Measurements from ENCODE around the gene KSR2. TPM values are rescaled to one million over a fixed set of nuclear protein-coding genes. Genes with fewer than 3 reads are reported as not detected.

The KSR2 gene
- total RNA-seq, 2 donors from 2014 or later: 0.17 to 0.21 TPM

DNA sequence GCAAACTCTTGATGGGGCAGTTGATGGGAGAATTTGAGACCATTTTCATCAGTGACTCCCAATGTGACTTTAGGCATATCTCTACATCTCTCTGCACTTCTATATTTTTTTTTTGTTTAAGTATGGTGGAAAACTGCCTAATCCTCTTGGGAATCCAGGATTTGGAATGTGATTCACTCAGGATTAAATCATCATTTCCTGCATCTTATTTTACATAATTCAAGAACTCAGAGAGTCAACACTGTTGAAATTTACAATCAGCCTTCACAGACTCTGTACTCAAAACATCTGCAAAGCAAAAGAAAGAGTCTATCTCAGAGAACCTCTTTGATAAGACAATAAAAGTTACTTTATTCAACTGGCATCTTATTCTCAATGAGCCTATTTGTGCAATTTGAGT lies 346.7 kb downstream of the KSR2 start:
- Mint-ChIP-seq H3K27me3 (ENCODE audit: low read depth) (no peaks in the 10 kb centered on the region), H3K36me3 (ENCODE audit: insufficient read depth in 2 of 2) (no peaks in the 10 kb centered on the region), H3K9me3 (peaks cover 2 to 7% of the 10 kb centered on the region in 2 donors), H3K4me3 (no peak overlapping the region), H3K4me1 (ENCODE audit: low read depth) (no peaks in the 10 kb centered on the region), H3K27ac (no peak overlapping the region)
- ATAC-seq (replicated peaks in 1 of 2) (no peak), DNase-seq (no peak)

DNA sequence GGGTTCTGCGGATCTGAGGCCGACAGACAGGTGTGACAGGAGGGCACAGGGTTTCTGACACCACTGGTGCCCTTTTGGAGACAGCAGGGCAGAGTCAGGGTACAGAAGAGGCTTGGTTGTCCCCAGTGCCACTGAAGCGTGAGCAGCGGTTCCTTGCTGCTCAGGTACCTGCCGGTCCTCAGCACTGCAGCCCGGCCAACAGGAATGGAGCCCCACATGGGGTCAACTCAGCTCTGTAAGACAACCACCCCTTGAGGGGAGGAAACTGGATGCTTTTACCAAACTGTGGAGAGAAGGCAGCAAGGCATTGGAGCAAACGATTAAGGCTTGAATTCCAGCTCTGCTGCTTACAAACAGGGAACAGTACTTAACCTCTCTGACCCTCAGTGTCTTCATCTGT lies 361.0 kb downstream of the KSR2 start:
- ATAC-seq (replicated peaks in 1 of 2) (no peak), DNase-seq (no peak)
- H3K9me3 Mint-ChIP-seq: peaks cover 0 to 6% of the 10 kb centered on the region in 2 donors
- H3K4me3 Mint-ChIP-seq: no peak overlapping the region
- no peaks in the 10 kb centered on the region for H3K27me3 Mint-ChIP-seq (ENCODE audit: low read depth)
- peaks cover 0 to 2% of the 10 kb centered on the region in 2 donors for H3K36me3 Mint-ChIP-seq (ENCODE audit: insufficient read depth in 2 of 2)
- no peak overlapping the region for H3K27ac Mint-ChIP-seq
- no peaks in the 10 kb centered on the region for H3K4me1 Mint-ChIP-seq (ENCODE audit: low read depth)

- H3K4me3 Mint-ChIP-seq: no peak overlapping the region
- ATAC-seq (replicated peaks in 1 of 2) (no peak), DNase-seq (no peak)
- H3K27ac Mint-ChIP-seq: no peak overlapping the region
- no peaks in the 10 kb centered on the region for H3K27me3 Mint-ChIP-seq (ENCODE audit: low read depth)
- no peaks in the 10 kb centered on the region for H3K4me1 Mint-ChIP-seq (ENCODE audit: low read depth)
- H3K36me3 Mint-ChIP-seq (ENCODE audit: insufficient read depth in 2 of 2): peaks cover 0 to 2% of the 10 kb centered on the region in 2 donors
- peaks cover 0 to 6% of the 10 kb centered on the region in 2 donors for H3K9me3 Mint-ChIP-seq
Measured at GRCh38 chr12:117606945-117607344, 361.8 kb downstream of the KSR2 start.

- H3K36me3 Mint-ChIP-seq (ENCODE audit: insufficient read depth in 2 of 2): no peaks in the 10 kb centered on the region
- no peak overlapping the region for H3K27ac Mint-ChIP-seq
- H3K27me3 Mint-ChIP-seq (ENCODE audit: low read depth): no peaks in the 10 kb centered on the region
- H3K4me3 Mint-ChIP-seq: no peak overlapping the region
- H3K4me1 Mint-ChIP-seq (ENCODE audit: low read depth): no peaks in the 10 kb centered on the region
- peaks cover 0 to 4% of the 10 kb centered on the region in 2 donors for H3K9me3 Mint-ChIP-seq
- ATAC-seq (replicated peaks in 1 of 2) (no peak), DNase-seq (no peak)
Measured at GRCh38 chr12:117606024-117606423, 362.8 kb downstream of the KSR2 start.

DNA sequence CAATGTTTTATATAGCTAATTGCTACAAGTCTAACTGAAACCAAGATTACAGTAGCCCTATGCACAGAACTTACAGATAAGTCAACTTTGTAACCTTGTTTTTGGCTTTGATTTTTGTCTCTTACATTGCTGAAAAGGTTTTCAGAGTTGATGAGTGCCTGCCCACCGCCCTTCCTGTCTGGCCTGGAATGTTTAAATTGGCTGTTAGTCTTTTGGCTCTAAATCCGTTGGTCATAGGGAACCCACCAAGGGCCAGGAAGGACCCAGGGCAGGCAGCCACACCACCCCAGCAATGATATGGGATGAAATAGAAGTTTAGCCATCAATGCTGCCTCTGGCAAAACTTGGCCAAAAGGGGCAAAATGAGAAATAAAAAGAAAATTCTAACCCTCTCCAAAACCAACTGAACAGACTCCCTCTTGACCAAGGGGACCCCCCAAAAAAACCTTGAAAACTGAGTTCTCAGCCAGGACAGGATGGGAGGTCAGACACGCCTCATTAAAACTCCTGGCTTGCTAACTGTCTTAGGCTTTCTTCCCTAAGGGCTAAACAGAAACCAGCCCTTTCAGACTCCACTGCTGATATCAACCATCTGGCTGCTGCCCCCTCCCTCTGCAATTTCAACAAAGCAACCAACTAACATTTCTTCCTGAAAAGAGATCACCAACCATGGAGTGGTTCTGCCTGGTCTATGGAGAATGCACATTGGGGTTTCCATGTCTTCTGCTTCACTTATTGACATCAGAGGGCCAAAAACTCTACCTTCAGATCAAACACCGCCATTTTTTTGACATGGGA lies 365.3 kb downstream of the KSR2 start:
- Mint-ChIP-seq H3K4me3 (no peak overlapping the region), H3K36me3 (ENCODE audit: insufficient read depth in 2 of 2) (no peaks in the 10 kb centered on the region), H3K27ac (no peak overlapping the region), H3K9me3 (peaks cover 0 to 4% of the 10 kb centered on the region in 2 donors), H3K4me1 (ENCODE audit: low read depth) (no peaks in the 10 kb centered on the region), H3K27me3 (ENCODE audit: low read depth) (no peaks in the 10 kb centered on the region)
- ATAC-seq (replicated peaks in 1 of 2): no peak
- DNase-seq: no peak

DNA sequence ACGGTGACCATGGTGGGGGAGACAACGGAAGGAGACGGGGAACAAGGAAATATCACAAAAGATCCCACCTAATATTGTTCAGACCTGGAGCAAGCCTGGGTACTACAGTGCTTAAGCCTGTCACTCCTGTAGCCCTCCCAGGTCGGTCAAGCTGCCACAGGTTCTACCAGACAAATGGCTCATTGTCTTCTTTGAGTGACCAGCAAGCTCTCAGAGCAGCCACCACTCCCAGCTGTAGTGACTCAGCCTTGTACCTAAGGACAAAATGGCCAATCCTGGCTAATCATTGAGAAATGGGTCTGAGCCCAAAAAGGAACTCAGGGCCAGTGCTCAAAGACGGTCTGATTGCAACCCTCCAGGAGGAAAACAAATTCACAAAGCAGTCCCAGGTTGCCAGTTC lies 368.9 kb downstream of the KSR2 start:
- DNase-seq (no peak), ATAC-seq (replicated peaks in 1 of 2) (no peak)
- H3K4me1 Mint-ChIP-seq (ENCODE audit: low read depth): no peaks in the 10 kb centered on the region
- H3K36me3 Mint-ChIP-seq (ENCODE audit: insufficient read depth in 2 of 2): no peaks in the 10 kb centered on the region
- H3K27me3 Mint-ChIP-seq (ENCODE audit: low read depth): no peaks in the 10 kb centered on the region
- no peak overlapping the region for H3K4me3 Mint-ChIP-seq
- no peak overlapping the region for H3K27ac Mint-ChIP-seq
- peaks cover 2% of the 10 kb centered on the region in 2 donors for H3K9me3 Mint-ChIP-seq

DNA sequence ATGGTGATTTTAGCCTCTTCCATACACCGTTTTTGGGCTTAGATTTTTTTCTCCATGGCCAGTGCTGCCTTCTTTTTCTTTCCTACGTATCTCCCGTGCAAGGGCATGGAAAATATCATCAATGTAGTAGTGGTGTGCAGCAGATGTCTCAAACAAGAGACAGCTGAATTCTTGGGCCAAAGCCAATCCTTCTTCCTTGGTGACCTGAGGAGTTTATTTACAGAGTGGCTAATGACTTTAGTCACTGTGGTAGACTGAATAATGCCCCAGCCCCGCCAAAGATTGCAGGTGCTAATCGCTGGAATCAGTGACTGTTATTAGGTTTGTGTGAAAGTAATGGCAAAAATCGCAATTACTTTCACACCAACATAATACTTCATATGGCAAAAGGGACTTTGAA lies 371.8 kb downstream of the KSR2 start:
- DNase-seq: no peak
- Mint-ChIP-seq H3K36me3 (ENCODE audit: insufficient read depth in 2 of 2) (no peaks in the 10 kb centered on the region), H3K4me3 (no peak overlapping the region), H3K27ac (no peak overlapping the region), H3K9me3 (peaks cover 0 to 4% of the 10 kb centered on the region in 2 donors), H3K27me3 (ENCODE audit: low read depth) (no peaks in the 10 kb centered on the region), H3K4me1 (ENCODE audit: low read depth) (no peaks in the 10 kb centered on the region)
- no peak for ATAC-seq (replicated peaks in 1 of 2)

DNA sequence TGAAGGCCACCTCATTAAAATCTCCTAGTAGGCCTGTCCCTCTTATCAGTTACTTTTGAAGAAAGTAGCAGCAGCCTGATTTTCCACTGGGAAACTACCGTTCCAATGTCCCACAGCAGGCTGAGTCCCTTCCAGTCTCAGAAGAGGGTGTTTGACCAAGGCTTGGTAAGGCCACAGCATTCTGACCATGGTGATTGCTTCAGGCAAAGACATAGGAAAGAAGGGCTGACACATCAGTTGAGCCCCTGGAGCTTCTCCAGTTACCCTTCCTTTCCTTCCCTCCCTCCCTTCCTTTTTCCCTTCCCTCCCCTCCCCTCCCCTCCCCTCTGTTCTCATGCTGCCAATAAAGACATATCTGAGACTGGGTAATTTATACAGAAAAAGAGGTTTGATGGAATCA lies 373.0 kb downstream of the KSR2 start:
- no peak for DNase-seq
- Mint-ChIP-seq H3K4me1 (ENCODE audit: low read depth) (no peaks in the 10 kb centered on the region), H3K36me3 (ENCODE audit: insufficient read depth in 2 of 2) (no peaks in the 10 kb centered on the region), H3K27me3 (ENCODE audit: low read depth) (no peaks in the 10 kb centered on the region), H3K9me3 (peaks cover 0 to 6% of the 10 kb centered on the region in 2 donors), H3K27ac (no peak overlapping the region), H3K4me3 (no peak overlapping the region)
- no peak for ATAC-seq (replicated peaks in 1 of 2)

- H3K4me3 Mint-ChIP-seq: no peak overlapping the region
- H3K27me3 Mint-ChIP-seq (ENCODE audit: low read depth): no peaks in the 10 kb centered on the region
- no peaks in the 10 kb centered on the region for H3K36me3 Mint-ChIP-seq (ENCODE audit: insufficient read depth in 2 of 2)
- ATAC-seq (replicated peaks in 1 of 2) (no peak), DNase-seq (no peak)
- H3K9me3 Mint-ChIP-seq: peaks cover 2 to 6% of the 10 kb centered on the region in 2 donors
- H3K27ac Mint-ChIP-seq: no peak overlapping the region
- no peaks in the 10 kb centered on the region for H3K4me1 Mint-ChIP-seq (ENCODE audit: low read depth)
Measured at GRCh38 chr12:117594481-117594880, 374.3 kb downstream of the KSR2 start.

GRCh38 chr12:117593815-117594400 lies 374.9 kb downstream of the KSR2 start:
- Mint-ChIP-seq H3K4me3 (no peak overlapping the region), H3K27ac (no peak overlapping the region), H3K9me3 (peaks cover 2 to 6% of the 10 kb centered on the region in 2 donors)

GRCh38 chr12:117592588-117593305 lies 376.0 kb downstream of the KSR2 start:
- no peaks in the 10 kb centered on the region for H3K4me1 Mint-ChIP-seq (ENCODE audit: low read depth)
- ATAC-seq (replicated peaks in 1 of 2) (no peak), DNase-seq (no peak)
- H3K27me3 Mint-ChIP-seq (ENCODE audit: low read depth): no peaks in the 10 kb centered on the region
- no peak overlapping the region for H3K27ac Mint-ChIP-seq
- peaks cover 2 to 6% of the 10 kb centered on the region in 2 donors for H3K9me3 Mint-ChIP-seq
- no peaks in the 10 kb centered on the region for H3K36me3 Mint-ChIP-seq (ENCODE audit: insufficient read depth in 2 of 2)
- H3K4me3 Mint-ChIP-seq: no peak overlapping the region

More at GRCh38 chr12:117593815-117594400, 374.9 kb downstream of the KSR2 start:
- no peaks in the 10 kb centered on the region for H3K36me3 Mint-ChIP-seq (ENCODE audit: insufficient read depth in 2 of 2)
- DNase-seq (no peak), ATAC-seq (replicated peaks in 1 of 2) (no peak)
- no peaks in the 10 kb centered on the region for H3K4me1 Mint-ChIP-seq (ENCODE audit: low read depth)
- no peaks in the 10 kb centered on the region for H3K27me3 Mint-ChIP-seq (ENCODE audit: low read depth)

GRCh38 chr12:117590999-117591398 lies 377.8 kb downstream of the KSR2 start:
- H3K36me3 Mint-ChIP-seq (ENCODE audit: insufficient read depth in 2 of 2): no peaks in the 10 kb centered on the region
- H3K4me1 Mint-ChIP-seq (ENCODE audit: low read depth): no peaks in the 10 kb centered on the region
- peaks cover 2 to 5% of the 10 kb centered on the region in 2 donors for H3K9me3 Mint-ChIP-seq
- H3K27ac Mint-ChIP-seq: no peak overlapping the region
- H3K4me3 Mint-ChIP-seq: no peak overlapping the region
- peaks cover 5% of the 10 kb centered on the region for H3K27me3 Mint-ChIP-seq (ENCODE audit: low read depth)
- ATAC-seq (replicated peaks in 1 of 2) (no peak), DNase-seq (no peak)

- H3K9me3 Mint-ChIP-seq: peaks cover 2 to 5% of the 10 kb centered on the region in 2 donors
- no peak overlapping the region for H3K27ac Mint-ChIP-seq
- no peak overlapping the region for H3K4me3 Mint-ChIP-seq
- no peaks in the 10 kb centered on the region for H3K4me1 Mint-ChIP-seq (ENCODE audit: low read depth)
- H3K27me3 Mint-ChIP-seq (ENCODE audit: low read depth): peaks cover 5% of the 10 kb centered on the region
- no peaks in the 10 kb centered on the region for H3K36me3 Mint-ChIP-seq (ENCODE audit: insufficient read depth in 2 of 2)
- ATAC-seq (replicated peaks in 1 of 2) (no peak), DNase-seq (no peak)
Measured at GRCh38 chr12:117590386-117590785, 378.4 kb downstream of the KSR2 start.
